ENCODE results near the gene THAP9.
A peak's percentile ranks its signal among the peaks of the same experiment; 100 is the strongest.
"Not testable (repeated sequence)": the region's sequence is repeated elsewhere in the genome, so short reads cannot be mapped to it uniquely, and the experiment has no call there.

Gene THAP9, protein sequence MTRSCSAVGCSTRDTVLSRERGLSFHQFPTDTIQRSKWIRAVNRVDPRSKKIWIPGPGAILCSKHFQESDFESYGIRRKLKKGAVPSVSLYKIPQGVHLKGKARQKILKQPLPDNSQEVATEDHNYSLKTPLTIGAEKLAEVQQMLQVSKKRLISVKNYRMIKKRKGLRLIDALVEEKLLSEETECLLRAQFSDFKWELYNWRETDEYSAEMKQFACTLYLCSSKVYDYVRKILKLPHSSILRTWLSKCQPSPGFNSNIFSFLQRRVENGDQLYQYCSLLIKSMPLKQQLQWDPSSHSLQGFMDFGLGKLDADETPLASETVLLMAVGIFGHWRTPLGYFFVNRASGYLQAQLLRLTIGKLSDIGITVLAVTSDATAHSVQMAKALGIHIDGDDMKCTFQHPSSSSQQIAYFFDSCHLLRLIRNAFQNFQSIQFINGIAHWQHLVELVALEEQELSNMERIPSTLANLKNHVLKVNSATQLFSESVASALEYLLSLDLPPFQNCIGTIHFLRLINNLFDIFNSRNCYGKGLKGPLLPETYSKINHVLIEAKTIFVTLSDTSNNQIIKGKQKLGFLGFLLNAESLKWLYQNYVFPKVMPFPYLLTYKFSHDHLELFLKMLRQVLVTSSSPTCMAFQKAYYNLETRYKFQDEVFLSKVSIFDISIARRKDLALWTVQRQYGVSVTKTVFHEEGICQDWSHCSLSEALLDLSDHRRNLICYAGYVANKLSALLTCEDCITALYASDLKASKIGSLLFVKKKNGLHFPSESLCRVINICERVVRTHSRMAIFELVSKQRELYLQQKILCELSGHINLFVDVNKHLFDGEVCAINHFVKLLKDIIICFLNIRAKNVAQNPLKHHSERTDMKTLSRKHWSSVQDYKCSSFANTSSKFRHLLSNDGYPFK
- 6.7 to 11.5 reads per million in 2 donors for total RNA-seq

DNA sequence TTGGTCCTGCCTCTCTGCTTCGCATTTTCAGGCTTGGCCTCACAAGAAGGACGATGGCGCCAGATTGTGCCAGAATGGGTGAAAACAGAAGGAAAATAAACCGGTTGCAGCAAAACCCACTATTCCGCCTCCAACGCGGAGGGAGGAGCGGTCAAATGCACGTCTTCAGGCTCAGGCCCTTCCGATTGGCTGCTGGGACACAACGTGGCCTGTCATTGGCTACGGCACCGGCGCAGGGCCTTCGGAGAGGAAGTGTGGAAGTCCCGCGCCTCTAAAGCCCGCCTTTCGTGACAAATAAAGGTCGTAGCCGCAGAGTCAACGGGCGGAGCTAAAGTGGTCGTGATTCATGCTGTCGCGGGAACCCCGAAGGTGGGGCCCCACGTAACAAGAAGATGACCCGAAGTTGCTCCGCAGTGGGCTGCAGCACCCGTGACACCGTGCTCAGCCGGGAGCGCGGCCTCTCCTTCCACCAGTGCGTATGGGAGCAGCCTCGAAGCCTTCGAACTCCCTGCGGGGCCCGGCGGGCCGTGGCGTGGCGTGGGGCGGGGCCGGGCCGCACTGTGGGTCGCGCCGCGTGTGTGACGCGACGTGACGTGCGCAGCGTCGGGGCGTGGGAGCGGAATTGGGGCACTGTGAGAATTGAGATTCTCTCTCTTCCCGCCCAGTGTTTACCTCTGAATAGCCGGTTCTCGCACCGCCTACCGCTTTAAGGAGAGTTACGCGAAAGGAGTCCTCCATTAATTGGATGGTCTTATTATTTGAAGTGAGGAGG lies at the start of gene THAP9:
TSS of gene THAP9 (plus strand) at position 325 of the 772 bp plus-strand sequence. CDS start at position 393, 68 bp downstream.
- peak; percentile 91 for DNase-seq

DNA sequence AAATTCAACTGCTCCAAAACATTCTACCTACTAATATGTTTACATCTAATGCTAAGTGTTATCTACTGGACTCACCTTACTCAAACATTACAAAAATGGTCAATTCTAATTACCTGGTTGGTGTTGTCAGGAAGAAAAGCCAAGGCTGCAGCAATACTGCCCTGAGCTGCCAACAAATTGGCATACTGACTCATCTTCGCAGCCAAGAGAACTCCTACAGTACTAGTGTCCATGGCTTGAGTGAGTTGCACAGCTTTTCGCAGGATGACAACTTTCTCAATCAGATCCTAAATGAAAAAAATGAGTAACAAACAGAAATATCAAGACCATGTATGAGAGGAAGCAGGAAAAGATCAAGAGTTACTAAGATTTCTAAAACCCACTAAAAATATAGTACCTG lies 49.2 kb upstream of the THAP9 start:
- DNase-seq = no peak

DNA sequence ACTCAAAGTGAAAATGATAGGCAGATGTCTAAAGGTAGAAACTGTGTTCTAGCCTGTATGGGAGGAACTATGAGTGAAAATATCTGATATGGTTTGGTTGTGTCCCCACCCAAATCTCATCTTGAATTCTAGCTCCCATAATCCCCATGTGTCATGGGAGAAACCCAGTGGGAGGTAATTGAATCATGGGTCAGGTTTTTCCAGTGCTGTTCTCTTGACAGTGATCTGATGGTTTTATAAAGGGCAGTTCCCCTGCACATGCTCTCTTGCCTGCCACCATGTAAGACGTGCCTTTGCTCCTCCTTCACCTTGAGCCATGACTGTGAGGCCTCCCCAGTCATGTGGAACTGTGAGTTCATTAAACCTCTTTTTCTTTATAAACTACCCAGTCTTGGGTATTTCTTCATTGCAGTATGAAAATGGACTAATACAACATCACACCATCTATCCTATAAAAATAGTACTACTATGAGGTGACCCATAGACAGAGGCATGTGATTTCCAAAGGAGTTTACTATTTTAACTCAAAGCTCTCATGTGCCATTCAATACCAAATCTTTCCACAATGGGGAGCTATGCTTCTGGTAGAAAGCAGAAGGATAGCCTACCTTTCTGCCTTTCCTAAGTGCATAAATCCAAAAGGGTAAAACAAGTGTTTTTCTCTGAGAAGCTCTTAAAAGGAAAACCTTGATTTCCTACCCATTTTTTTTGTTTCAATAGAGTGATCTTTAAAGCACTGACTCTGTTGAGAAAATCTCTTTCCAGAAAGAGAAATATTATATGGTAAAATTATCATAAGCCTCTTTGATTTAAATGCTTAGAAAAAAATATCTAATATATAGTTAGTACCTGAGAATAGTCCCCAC lies 48.4 kb upstream of the THAP9 start:
- DNase-seq = no peak

DNA sequence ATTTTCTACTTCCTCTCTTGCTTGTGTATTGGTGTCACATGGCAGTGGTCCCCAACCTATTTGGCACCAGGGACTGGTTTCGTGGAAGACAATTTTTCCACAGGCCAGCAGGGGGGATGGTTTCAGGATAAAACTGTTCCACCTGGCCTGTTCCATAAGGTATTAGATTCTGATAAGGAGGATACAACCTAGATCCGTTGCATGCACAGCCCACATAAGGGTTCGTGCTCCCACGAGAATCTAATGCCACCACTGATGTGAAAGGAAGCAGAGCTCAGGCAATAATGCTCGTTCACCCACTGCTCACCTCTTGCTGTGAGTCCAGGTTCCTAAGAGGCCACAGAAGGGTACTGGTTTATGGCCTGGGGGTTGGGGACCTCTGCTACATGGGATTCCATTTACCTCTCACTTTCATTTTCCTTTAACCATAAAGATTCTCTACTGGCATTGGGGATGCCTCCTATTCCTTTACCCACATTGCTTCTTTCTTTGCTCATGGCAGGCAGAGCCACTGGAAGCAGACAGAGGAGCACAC lies 47.7 kb upstream of the THAP9 start:
- no peak for DNase-seq

DNA sequence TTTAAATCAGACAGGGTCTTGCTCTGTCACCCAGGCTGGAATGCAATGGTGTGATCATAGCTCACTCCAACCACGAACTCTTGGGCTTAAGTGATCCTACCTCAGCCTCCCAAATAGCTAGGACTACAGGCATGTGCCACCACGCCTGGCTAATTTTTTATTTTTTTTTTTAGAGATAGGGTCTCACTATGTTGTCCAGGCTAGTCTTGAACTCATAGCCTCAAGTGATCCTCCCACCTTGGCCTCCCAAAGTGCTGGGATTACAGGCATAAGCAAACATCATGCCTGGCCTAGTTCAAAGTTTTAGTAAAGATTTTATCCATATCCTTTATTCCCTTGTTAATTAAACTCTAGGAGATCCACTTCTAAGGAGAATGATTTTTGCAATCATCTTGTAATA lies 40.0 kb upstream of the THAP9 start:
- not testable (repeated sequence) for DNase-seq

DNA sequence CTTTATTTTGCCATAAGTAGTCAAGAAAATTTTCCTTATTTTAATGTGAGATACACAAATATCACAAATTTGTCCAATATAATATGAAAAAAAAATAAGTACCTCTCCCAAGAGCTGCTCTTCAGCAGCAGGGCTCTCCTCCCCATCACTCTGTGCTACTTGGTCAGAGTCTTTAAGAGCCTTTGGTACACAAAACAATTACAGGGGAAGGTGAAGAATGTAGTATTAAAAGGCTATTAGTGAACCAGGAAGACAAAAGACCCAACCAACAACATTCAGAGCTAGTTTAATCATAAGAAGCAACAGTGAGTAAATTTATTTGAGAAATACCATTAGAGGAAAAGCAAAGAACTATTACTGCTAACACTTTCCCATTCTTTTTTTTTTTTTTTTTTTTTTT lies 39.0 kb upstream of the THAP9 start:
- DNase-seq = no peak

DNA sequence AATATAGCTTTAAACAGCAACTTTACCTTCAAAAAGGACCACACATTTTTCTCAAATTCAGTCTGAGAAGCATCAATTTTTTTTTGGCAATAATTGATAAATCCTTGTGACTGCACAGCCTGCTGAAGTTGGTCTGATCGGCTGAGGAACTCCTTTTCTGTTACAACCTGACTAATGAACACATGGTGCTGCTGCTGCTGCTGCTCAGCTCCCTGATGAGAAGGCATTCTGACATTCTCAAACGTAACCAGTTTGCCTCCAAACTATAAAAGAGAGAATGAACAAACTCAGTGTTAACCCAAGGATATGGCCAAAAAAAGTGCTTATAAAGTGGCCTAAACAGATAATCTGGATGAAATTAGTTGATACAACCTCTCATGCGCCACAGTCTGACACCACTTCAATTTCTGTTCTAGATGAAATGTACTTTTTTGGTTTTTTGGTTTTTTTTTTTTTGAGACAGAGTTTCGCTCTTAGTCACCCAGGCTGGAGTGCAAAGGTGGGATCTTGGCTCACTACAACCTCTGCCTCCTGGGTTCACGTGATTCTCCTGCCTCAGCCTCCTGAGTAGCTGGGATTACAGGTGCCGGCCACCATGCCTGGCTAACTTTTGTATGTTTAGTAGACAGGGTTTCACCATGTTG lies 36.1 kb upstream of the THAP9 start:
- no peak for DNase-seq

DNA sequence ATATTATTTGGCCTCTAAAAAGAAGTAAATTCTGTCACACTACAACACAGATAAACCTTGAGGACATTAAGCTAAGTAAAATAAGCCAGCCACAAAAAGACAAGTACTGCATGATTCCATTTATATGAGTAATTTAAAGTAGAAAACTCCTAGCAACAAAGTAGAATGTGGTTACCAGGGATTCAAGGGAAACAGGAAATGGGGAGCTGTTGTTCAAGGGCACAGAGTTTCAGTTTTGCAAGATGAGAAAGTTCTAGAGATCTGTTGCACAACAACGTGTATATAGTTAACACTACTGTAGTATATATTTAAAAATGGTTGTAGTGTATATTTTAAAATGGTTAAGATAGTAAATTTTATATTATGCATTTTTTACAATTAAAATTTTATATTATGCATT lies 34.9 kb upstream of the THAP9 start:
- no peak for DNase-seq

DNA sequence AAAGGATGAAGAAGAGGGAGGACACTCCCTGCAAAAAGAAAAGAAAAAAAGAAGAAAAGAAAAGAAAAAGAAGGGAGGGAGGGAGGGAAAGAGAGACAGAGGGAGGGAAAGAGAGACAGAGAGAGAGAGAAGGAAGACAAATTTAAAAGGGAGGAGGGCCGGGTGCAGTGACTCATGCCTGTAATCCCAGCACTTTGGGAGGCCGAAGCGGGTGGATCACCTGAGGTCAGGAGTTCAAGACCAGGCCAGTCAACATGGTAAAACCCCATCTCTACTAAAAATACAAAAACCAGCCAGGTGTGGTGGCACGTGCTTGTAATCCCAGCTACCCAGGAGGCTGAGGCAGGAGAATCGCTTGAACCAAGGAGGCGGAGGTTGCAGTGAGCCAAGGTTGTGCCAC lies 34.5 kb upstream of the THAP9 start:
- DNase-seq = not testable (repeated sequence)

DNA sequence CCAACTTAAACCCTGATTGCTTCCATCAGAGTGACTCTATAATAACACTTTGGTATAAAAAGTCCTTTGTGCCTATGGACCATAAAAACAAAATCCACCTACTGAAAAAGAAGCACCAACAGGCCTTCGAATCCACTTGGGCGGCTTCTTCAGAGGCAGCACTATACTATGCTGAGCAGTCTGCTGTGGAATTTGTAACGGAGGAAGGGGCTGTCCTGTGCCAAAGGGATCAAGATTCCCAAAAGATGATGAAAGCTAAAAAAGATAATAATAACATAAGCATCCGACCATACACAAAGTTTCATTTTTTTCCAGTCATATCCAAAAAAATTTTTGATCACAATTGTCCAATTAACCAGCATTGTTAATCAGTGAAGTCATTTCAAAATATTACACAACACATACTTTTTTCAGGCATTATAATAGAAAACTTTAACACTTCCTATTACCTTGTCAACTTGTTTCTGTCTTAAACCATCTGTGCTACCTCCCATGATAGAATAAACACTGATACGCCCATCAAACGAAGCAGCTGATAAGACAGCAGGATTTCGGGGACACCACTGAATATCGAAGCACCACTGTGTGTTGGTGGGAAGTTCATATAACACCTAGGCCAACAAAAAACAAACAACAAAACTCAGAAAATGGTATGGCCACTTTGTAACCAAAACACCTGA lies 33.7 kb upstream of the THAP9 start:
- no peak for DNase-seq

DNA sequence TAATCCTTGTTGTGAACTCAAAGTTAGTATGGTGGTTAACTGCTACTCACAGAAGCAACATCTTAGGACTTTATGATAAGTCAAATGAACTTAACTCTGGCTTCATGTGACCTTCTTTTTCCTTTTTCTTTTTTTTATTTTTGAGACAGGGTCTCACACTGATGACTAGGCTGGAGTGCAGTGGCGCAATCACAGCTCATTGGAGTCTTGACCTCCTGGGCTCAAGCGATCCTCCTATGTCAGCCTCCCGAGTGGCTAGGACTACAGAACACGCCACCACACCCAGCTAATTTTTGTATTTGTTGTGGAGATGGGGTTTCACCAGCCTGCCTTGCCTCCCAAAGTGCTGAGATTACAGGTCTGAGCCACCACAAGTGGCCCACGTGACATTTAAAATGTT lies 32.0 kb upstream of the THAP9 start:
- DNase-seq = no peak

DNA sequence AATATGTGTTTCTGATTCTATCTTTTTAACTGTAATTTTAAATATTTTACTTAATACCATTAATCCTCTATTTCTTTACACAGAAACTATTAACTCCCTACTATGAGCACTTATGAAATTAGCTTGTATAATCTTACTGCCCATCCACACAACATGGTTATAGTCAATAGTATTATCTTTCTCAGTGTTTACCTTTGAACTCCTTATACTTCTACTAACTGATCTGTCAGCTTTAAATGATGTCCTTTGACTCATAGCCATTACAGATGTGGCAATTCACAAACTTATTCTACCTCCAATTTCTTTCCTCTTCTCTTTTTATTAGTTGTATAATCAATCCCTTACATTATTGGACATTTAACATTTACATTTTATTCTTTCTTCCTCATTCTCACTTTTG lies 15.1 kb upstream of the THAP9 start:
- no peak for DNase-seq

DNA sequence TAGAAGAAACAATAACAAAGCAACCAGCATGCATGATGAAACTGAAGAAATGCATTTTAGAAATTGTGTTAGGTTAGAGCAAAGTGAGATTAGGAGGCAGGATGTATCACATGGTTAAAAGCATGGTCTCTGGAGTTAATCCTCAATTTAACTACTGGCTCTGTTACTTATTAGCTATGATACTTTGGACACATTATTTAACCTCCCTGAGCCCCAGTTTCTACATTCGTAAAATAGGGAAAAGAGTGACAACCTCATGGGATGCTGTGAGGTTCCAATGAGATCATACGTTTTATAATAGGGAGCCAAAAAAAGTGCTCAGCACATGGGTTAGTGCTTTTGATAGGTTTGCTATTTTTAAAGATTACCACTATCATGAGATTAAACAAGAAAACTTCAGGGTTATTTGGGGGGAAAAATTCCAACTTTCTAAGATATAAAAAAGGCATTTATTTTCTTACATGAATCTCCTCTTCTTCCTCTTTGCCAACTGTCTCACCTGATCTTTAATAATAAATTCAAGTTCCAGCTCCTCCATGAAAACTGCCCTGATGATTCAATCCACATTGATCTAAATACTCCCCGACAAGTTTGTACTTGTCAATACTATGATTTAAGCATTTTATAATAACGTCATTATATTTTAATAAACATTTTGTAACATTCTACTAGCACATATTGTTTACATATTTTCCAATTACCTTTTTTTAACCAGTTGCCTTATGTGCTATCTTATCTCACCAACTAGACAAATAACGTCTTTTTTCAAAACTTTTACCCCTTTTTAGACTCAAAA lies 14.2 kb upstream of the THAP9 start:
- DNase-seq = no peak

DNA sequence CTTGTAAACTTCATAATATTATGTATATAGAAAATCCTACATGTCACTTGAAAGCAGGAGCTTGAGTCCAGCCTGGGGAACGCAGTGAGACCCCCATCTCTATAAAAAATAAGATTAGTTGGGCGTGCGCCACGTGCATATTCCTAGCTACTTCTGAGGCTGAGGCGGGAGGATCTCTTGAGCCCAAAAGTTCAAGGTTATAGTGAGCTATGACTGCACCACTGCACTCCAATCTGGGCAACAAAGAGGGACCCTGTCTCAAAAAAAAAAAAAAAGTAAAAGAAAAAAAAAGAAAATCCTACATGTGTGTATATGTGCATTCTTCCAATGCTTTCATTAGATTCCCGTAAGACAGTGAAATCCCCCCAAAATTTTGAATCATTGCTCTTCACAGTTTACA lies 11.2 kb upstream of the THAP9 start:
- no peak for DNase-seq

DNA sequence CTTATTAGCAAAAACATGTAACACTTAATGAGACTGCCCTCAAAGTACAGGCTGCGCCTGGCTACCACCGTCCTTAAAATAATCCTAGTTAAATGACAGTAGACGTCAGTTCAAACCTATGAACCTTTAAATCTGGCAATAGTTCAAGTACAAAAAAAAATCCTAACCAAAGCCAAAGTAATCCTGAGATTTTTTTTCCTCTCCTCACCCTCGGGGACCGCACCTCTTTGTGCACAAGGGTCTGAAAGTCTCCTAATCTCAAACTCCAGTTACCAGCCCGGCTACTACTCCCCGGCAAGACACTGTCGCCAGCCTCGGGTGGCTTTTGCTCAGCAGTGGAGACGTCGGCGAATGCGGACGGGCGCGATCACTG lies 10.0 kb upstream of the THAP9 start:
- DNase-seq = no peak

DNA sequence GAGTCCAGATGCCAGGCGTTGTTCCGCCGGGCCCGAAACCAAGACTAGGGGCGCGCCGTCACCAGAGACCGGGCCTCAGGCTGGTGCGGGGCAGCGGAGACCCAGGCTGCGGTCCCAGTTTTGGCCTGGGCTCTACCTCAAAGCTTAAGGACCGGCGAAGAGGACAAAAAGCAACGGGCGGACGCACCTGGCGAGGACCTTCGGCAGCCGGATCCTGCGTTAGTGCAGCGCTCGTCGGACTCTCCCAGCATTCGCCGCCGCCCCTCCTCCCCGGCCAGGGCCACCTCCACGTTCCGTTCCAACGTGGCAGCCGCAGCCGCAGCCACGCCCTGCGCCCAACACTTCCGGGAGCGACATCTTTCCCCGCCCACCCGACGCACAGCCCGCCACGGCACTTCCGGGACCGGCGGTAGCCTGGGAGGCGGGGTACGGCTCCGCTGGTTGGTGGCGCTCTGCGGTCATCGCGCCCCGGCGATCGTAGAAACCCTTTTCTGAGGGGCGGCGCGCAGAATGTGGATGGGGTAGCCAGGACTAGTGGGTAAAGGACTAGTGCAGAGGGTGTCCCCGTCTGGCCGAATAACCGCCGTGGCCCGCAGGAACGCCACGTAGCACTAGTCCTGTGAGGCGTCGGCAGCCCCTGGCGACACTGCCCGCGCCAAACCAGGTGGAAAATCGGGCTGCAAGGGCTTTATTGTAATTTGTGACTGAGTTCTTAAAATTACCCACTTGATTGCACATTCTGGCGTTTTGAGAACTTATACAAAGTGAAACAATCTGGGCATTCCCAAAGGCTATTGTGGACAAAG lies 9.4 kb upstream of the THAP9 start, which contains the start of gene SEC31A:
TSS of gene SEC31A (minus strand) at position 253 of the 806 bp plus-strand sequence. CDS start 9,217 bp downstream, outside the sequence.
- peak; percentile 97 for DNase-seq

DNA sequence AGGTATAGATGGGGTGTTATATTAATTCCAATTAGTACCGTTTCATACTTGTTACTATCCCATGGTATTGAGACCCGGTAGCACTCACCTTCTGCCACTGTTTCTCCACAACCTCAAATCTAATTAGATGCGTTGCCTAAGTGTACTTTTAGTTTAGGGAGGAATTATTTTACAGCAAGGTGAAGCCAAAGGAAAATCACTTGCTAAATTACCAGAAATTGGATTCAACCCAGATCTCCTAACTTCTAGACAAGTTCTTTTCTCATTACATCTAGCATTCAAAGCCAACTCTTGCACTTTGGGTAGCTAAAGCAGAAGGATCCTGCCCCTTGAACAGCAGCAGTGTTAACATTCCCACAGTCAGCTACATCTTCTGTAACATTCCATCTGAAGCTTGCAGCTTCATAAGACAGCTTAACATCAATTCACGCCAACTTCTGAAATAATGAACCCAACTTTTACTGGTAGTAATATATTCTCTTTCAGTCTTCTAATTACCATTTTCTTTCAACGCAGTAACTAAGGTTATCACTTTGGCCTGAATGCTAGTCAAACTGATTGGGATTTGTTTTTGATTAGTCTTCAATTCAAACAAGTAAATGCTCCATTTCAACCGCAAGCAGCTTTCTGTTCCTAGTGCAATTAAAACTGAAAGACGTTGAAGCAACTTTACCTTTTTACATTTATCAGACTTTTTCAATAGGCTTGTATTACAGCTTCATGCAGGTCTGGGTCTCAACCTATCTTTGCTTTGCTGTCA lies 8.6 kb upstream of the THAP9 start:
- DNase-seq = no peak

DNA sequence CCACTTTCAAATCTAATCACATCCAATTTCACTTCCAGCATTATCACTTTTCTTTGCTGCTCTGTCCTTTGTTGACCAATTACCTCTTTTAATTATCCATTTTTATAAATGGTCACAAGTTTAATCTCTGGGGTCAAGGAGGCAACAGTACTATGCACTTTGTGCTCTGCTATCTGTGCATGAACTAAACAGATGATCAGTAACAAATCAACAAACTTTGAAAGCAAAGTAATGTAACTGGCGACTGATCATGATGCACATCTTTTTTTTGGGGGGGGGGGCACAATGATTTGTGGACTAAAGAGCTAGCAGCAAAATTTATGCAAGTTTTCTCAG lies 8.1 kb upstream of the THAP9 start:
- no peak for DNase-seq
